ENCODE measurements around the gene NKX2-1. TPM values are rescaled to one million over a fixed set of nuclear protein-coding genes. Genes with fewer than 3 reads are reported as not detected.
"Not testable (repeated sequence)": the region's sequence is repeated elsewhere in the genome, so short reads cannot be mapped to it uniquely, and the experiment has no call there.

Gene NKX2-1
- total RNA-seq, 1 donor from 2014 or later = not detected

- DNase-seq (ENCODE audit: low read depth) = no peak
Observed at GRCh38 chr14:36505892-36506731, 13.9 kb downstream of the NKX2-1 start.

GRCh38 chr14:36505181-36505815 is 14.7 kb downstream of the NKX2-1 start:
- DNase-seq (ENCODE audit: low read depth) = no peak

GRCh38 chr14:36504771-36505175 is 15.3 kb downstream of the NKX2-1 start:
- no peak for DNase-seq (ENCODE audit: low read depth)

GRCh38 chr14:36503771-36504741 is 16.0 kb downstream of the NKX2-1 start:
- no peak for DNase-seq (ENCODE audit: low read depth)

- DNase-seq (ENCODE audit: low read depth) = no peak
Observed at GRCh38 chr14:36502558-36503508, 17.2 kb downstream of the NKX2-1 start.

- DNase-seq (ENCODE audit: low read depth) = no peak
Observed at GRCh38 chr14:36498938-36499337, 21.1 kb downstream of the NKX2-1 start.

GRCh38 chr14:36496346-36496745 is 23.7 kb downstream of the NKX2-1 start:
- no peak for DNase-seq (ENCODE audit: low read depth)

GRCh38 chr14:36495666-36496065 is 24.4 kb downstream of the NKX2-1 start:
- no peak for DNase-seq (ENCODE audit: low read depth)

GRCh38 chr14:36493761-36494160 is 26.3 kb downstream of the NKX2-1 start:
- no peak for DNase-seq (ENCODE audit: low read depth)

- DNase-seq (ENCODE audit: low read depth) = no peak
Observed at GRCh38 chr14:36485773-36486172, 34.3 kb downstream of the NKX2-1 start.

GRCh38 chr14:36479344-36479743 is 40.7 kb downstream of the NKX2-1 start:
- DNase-seq (ENCODE audit: low read depth) = no peak

GRCh38 chr14:36478782-36479181 is 41.2 kb downstream of the NKX2-1 start:
- peak; percentile 58 for DNase-seq (ENCODE audit: low read depth)

- peak; percentile 95 for DNase-seq (ENCODE audit: low read depth)
Observed at GRCh38 chr14:36477266-36477665, 42.8 kb downstream of the NKX2-1 start.

- DNase-seq (ENCODE audit: low read depth) = not testable (repeated sequence)
Observed at GRCh38 chr14:36476061-36476460, 44.0 kb downstream of the NKX2-1 start.

GRCh38 chr14:36474593-36474992 is 45.4 kb downstream of the NKX2-1 start:
- no peak for DNase-seq (ENCODE audit: low read depth)

- DNase-seq (ENCODE audit: low read depth) = no peak
Observed at GRCh38 chr14:36471431-36471830, 48.6 kb downstream of the NKX2-1 start.

- DNase-seq (ENCODE audit: low read depth) = no peak
Observed at GRCh38 chr14:36467332-36467731, 52.7 kb downstream of the NKX2-1 start.

Data from myocyte (in vitro differentiated cells).